Astrocyte of the hippocampus (primary cell): ENCODE results near the gene SERPINB10.
A peak's percentile ranks its signal among the peaks of the same experiment; 100 is the strongest.

Experiments
- DNase-seq: peaks from one replicate; pipeline ENCODE4 v3.0.0; 2011; ENCODE audit warnings: low read depth, low spot score

SERPINB10 gene, protein sequence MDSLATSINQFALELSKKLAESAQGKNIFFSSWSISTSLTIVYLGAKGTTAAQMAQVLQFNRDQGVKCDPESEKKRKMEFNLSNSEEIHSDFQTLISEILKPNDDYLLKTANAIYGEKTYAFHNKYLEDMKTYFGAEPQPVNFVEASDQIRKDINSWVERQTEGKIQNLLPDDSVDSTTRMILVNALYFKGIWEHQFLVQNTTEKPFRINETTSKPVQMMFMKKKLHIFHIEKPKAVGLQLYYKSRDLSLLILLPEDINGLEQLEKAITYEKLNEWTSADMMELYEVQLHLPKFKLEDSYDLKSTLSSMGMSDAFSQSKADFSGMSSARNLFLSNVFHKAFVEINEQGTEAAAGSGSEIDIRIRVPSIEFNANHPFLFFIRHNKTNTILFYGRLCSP

GRCh38 chr18:63907664-63908063 lies at the start of gene SERPINB10:
Gene SERPINB10 (plus strand): TSS chr18:63907958. CDS start chr18:63915511, 7,553 bp downstream.
- no peak for DNase-seq

- no peak for DNase-seq
These were observed 49.3 kb upstream of the SERPINB10 start for GRCh38 chr18:63858456-63858855.

DNA sequence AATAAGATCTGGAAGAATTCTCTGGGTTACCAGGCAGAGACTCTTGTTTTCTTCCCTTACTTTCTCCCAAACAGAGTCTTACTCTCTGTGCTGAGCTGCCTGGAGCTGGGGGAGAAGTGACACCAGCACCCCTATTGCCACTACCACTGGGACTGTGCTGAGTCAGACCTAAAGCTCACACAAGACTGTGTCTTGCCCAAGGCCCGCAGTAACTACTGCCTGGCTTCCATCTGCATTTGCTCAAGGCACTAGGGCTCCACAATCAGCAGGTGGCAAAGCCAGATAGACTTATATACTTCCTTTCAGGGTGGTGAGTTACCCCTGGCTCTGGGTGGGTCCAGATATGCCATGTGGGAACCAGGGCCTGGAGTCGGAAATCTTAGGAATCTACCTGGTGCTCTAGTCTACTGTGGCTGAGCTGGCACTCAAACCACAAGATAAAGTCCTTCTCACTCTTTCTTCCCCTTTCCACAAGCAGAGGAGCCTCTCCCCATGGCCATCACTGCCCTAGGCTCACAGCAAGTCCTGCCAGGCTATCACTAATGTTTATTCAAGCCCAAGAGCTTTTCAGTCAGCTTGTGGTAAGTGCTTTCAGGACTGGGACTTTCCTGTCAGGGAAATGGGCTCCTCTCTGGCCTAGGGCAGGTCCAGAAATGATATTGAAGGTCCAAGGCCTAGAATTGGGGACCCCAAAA lies 47.8 kb upstream of the SERPINB10 start:
- DNase-seq = no peak

DNA sequence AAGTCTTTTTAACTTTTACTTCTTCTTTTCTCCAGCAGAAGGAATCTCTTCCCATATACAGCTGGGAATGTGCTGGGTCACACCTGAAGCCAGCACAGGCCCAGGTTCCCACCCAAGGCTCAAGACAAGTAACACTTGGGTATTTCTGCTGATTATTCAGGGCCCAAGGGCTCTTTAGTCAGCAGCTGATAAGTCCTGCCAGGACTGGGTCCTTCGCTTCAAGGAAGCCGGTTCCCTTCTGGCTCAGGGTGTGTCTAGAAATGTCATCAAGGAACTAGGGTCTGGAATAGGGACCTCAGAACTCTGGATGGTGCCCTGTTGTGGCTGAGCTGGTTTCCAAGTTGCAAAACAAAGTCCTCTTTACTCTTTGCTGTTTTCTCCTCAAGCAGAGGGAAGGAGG lies 47.2 kb upstream of the SERPINB10 start:
- no peak for DNase-seq

GRCh38 chr18:63867368-63868125 lies 40.2 kb upstream of the SERPINB10 start:
- DNase-seq = no peak

DNA sequence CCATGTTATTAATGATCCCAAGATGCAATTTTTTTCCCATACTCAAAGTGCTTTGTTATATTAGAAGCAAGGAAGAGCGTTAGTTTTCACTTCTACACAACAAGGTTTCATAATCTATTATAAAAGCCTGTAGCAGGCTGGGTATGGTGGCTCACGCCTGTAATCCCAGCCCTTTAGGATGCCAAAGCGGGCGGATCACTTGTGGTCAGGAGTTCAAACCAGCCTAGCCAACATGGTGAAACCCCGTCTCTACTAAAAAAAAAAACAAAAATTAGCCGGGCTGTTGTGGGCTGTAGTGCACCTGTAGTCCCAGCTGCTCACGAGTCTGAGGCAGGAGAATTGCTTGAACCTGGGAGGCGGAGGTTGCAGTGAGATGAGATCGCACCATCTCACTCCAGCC lies 39.2 kb upstream of the SERPINB10 start:
- DNase-seq = no peak

DNA sequence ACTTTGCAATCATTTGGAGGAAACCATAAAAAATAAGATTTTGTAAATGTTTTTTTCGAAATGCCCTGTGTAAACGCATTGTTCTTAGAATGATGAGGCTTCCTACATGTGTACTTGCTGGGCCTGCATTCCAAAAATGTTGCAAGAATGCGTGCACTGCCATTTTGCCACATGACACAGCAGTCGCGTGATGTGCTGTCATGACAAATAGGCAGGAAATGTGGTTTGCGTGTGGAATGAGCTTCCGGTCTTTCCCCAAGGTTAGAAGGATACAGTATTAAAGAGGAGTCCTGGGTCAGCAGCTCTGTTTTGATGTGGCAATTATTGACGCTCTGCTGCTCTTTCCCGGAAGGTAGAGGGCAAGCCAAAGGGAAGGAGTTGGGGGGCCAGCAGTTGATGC lies 38.4 kb upstream of the SERPINB10 start:
- no peak for DNase-seq

DNA sequence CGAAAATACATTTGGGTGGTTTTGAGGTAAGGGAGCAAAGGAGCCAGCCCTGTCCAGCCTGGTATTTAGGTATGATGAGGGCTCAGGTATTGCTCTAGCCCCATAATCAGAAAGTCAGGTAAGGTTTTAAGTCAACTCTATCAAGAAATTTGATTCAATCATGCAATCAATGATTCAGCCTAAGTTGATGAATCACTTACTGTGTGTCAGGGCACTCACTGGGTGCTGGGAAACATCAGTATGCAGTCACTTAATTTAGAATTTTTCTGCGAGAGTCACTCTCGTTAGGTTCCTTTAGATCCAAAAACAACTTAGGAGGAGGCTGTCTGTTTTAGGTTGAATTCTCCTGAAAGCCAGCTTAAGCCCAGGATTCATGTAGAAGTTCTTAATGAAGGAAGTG lies 37.9 kb upstream of the SERPINB10 start:
- no peak for DNase-seq

DNA sequence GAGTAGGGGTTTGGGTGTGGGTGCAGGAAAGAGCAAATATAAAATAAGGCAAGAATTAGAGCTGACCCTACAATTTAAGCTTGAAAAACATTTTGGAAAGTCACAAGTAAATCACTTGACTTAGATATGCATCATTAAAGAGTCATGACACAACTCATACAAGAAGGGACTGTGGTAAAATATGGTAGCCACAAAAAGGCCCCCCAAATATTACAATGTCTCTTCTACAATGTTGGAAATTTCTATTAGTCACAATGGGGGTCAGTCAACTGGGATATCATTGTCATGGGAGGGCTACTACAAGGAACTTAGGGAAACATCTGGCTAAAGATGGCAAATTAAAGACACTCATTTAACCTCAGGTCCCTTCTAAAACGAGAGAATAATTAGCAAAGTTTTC lies 35.9 kb upstream of the SERPINB10 start:
- DNase-seq = no peak

DNA sequence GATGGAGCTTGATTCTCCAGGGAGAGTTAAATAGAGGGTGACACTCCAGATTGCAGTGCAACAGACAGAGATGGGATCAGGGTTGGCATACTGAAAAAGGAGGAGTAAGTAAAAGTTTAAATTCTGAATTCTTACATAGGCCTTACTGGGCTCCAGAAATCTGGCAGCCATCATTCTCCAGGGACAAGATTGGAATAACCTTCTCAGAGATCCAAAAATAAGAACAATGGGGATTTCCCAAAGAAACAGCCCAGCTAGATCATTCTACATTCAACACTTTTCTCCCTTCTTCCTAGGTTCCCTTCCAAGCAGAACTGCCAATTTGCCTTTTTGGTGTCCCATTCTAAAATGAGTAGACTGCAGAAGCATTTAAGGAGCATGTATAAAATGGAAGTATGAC lies 35.2 kb upstream of the SERPINB10 start:
- no peak for DNase-seq

DNA sequence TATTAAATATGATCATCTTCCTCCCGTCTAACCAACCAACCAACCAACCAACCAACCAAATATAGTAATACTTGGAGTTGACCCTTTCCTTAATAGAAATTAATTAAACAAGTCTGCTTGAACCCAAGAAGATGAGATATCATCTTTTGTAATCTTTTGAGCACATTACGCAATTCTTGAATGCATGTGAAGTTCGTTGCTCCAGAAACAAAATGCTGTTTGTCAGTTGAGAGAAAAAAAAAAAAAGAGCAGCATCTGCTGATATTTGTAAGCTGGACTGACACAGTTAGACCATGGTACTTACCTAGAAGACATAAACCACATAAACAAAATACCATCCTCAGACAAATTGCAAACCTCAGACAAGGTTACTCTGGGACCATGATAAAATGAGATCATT lies 29.4 kb upstream of the SERPINB10 start:
- no peak for DNase-seq

DNA sequence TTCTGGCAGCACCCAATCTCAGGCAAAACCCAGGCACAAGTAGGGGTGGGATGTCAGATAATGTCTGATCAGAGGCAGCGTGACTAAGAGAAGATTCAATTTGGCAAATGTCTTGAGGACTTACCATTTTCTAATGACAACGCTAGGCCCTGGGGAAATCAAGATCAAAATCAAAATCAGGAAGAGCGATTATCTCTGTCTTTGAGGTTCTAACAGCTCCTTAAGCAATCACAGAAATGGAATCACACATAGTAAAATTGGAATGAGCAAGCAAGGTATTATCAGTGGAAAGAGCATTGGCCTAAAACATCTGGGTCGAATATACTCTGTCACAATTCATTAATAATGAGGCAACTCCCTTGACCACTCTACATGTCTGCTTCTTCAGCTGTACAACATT lies 28.8 kb upstream of the SERPINB10 start:
- no peak for DNase-seq

- no peak for DNase-seq
These were observed 28.0 kb upstream of the SERPINB10 start for GRCh38 chr18:63879709-63880108.

- no peak for DNase-seq
These were observed 25.9 kb upstream of the SERPINB10 start for GRCh38 chr18:63881851-63882250.

DNA sequence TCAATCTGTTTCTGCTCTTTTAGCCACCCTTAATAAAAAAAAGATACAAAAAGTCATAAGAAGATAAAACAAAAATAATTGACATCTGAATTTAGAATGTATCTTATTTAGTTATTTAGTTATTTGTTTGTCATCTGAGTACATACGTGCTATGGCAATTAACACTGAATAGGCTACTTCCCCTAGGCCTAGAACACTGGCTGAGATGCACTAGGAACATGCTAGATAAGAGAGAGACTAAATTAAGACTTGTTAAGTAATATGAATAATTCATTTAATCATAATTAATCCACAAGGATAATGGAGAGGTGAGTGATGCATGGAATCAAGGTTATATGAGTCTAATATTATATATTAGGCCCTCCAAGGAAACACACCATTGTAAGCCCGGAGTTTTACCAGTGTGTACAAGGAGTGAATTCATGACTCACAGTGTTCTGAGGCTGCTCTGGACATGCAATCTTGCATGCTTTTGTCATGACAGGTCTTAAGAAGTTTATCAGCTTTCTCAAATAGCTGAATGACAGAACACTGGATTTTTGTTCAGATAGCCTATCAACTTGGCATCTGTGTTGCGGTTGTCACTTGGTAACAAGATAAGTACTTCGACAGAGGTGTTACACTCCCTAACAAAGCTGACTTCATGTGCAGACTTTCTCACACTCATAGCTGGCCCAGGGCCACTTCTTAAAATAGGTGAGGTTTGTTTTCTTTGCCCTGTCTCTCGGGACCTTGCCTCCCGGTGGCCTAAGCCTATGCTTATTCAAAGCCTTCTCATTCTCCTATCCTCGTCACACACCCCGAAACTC lies 25.2 kb upstream of the SERPINB10 start:
- DNase-seq = peak; percentile 87

GRCh38 chr18:63883617-63884016 lies 24.1 kb upstream of the SERPINB10 start:
- DNase-seq = no peak

DNA sequence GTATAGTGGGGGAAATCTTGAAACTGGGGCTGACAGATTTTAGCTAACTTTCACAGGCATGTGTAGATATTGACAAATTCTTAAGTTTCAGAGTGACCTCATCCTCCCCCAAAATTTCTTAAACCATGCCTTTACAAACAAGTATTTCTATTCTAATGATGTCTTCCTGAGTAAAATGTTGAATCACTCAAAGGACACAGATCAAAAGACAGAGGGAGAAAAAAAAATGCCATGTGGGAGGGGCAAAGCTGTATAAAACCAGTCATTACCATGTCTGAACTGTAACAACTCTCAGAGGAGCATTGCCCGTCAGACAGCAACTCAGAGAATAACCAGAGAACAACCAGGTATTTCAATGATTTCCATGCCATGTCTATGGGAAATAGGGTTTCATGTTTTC lies 20.3 kb upstream of the SERPINB10 start, which contains the start of gene SERPINB2:
TSS of gene SERPINB2 (plus strand) at position 282 of the 400 bp plus-strand sequence. CDS start 3,740 bp downstream, outside the sequence.
- DNase-seq = no peak

- no peak for DNase-seq
These were observed 19.1 kb upstream of the SERPINB10 start for GRCh38 chr18:63888470-63889190.

DNA sequence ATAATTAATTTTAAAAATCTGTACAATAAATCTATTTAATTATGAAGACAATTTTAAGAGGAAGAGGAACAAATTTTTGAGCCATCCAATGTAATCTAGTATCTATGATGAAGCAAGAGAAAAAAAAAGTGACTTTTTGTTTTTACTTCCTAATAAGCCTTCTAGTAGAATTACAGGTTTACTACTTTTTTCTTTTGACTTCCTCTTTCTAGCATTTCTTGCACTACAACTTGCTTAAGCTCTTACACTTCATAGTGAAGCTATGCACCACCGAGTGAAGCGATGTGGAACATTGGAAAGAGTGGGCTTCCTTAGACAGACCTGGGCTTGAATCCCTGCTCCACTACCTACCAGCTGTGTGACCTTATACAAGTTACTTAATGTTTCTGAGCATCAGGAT lies 18.1 kb upstream of the SERPINB10 start:
- DNase-seq = no peak

GRCh38 chr18:63890237-63890949 lies 17.4 kb upstream of the SERPINB10 start:
- no peak for DNase-seq
